SU-DHL-6 (cell line): Measurements from ENCODE around the gene CALHM3.

Experiments used
- H2AFZ ChIP-seq: fragments of 200-600 bp; sonication (generic); 2 replicates; pipeline ENCODE4 v1.6.1; 2014; ENCODE audit warnings: low read depth, mild to moderate bottlenecking, moderate library complexity, mixed read lengths, antibody characterized with exemption, low read length; ENCODE audit not compliant: severe bottlenecking
- H3F3A ChIP-seq: fragments of 200-600 bp; shearing (Covaris generic); 2 replicates; pipeline ENCODE4 v1.6.0; 2016; ENCODE audit warnings: antibody characterized with exemption, mild to moderate bottlenecking; ENCODE audit not compliant: insufficient read depth
- H3K27ac ChIP-seq: fragments of 200-600 bp; sonication (generic); 2 replicates; pipeline ENCODE4 v1.5.1; 2016; ENCODE audit warnings: low read depth, mild to moderate bottlenecking, low read length, moderate library complexity, mixed read lengths
- H3K27me3 ChIP-seq: fragments of 200-600 bp; sonication (generic), shearing (Covaris generic); 2 replicates; pipeline ENCODE4 v1.6.0; 2014; ENCODE audit warnings: mild to moderate bottlenecking, low read length
- H3K36me3 ChIP-seq: fragments of 200-600 bp; sonication (generic); 2 replicates; pipeline ENCODE4 v1.6.1; 2014; ENCODE audit warnings: mild to moderate bottlenecking, low read length, mixed read lengths
- H3K4me2 ChIP-seq: fragments of 300-600, 200-600 bp; shearing (Covaris generic), sonication (generic); 2 replicates; pipeline ENCODE4 v1.6.0; 2014; ENCODE audit warnings: low read length, low read depth, mild to moderate bottlenecking; ENCODE audit not compliant: poor library complexity, severe bottlenecking
- H3K4me3 ChIP-seq: fragments of 200-600 bp; sonication (generic); 2 replicates; pipeline ENCODE4 v1.5.1; 2014; ENCODE audit warnings: antibody characterized with exemption, low read length, mild to moderate bottlenecking, mixed read lengths; ENCODE audit not compliant: insufficient read depth, poor library complexity, severe bottlenecking
- H3K79me2 ChIP-seq: fragments of 200-600 bp; sonication (generic); 2 replicates; pipeline ENCODE4 v1.6.1; 2014; ENCODE audit warnings: mild to moderate bottlenecking, low read length, moderate library complexity; ENCODE audit not compliant: insufficient read depth
- H3K9ac ChIP-seq: fragments of 200-600 bp; sonication (generic); 2 replicates; pipeline ENCODE4 v1.7.0; 2014; ENCODE audit warnings: mild to moderate bottlenecking, low read length
- H3K9me2 ChIP-seq: fragments of 200-600 bp; sonication (generic); replicated peaks from 2 replicates; pipeline ENCODE4 v1.6.1; 2014; ENCODE audit warnings: low read length; ENCODE audit not compliant: insufficient read depth
- H3K9me3 ChIP-seq: fragments of 200-600 bp; sonication (generic); 2 replicates; pipeline ENCODE4 v1.6.1; 2014; ENCODE audit warnings: low read length, mixed read lengths; ENCODE audit not compliant: insufficient read depth
- H4K20me1 ChIP-seq: fragments of 200-600 bp; sonication (generic); 2 replicates; pipeline ENCODE4 v1.6.1; 2014; ENCODE audit warnings: low read depth, mild to moderate bottlenecking, antibody characterized with exemption, low read length, moderate library complexity, mixed read lengths
- EZH2phosphoT487 ChIP-seq: fragments of 200-600 bp; sonication (generic), shearing (Covaris generic); conservative IDR thresholded peaks from 2 replicates; pipeline ENCODE4 v1.6.1; 2018; ENCODE audit warnings: mild to moderate bottlenecking, antibody characterized with exemption, low read length, moderate library complexity, mixed read lengths
- TF ChIP-seq, protein P1 (sequence below): fragments of 200-600 bp; sonication (generic); IDR thresholded peaks from one replicate; pipeline ENCODE4 v1.5.1; 2017; ENCODE audit warnings: antibody characterized with exemption, mild to moderate bottlenecking, low read length, moderate library complexity; ENCODE audit not compliant: insufficient read depth, poor library complexity, severe bottlenecking

CALHM3 gene

GRCh38 chr10:103423748-103424147, 55.3 kb downstream of the CALHM3 start:
- no peaks in the 10 kb centered on the region for H3K27me3 ChIP-seq
- peaks cover 15% of the 10 kb centered on the region; the same call in 1 of the 2 replicates for H3K36me3 ChIP-seq
- no peak overlapping the region for H2AFZ ChIP-seq
- H3K4me2 ChIP-seq = no peak overlapping the region
- no peaks in the 10 kb centered on the region for H3K9me2 ChIP-seq
- no peak overlapping the region for H3K9ac ChIP-seq
- no peak overlapping the region for H3K4me3 ChIP-seq
- no peaks in the 10 kb centered on the region for H3K9me3 ChIP-seq
- no peak overlapping the region for H3K27ac ChIP-seq
- no peaks in the 10 kb centered on the region for H3F3A ChIP-seq
- H3K79me2 ChIP-seq = no peaks in the 10 kb centered on the region
- TF ChIP-seq EZH2phosphoT487 = no peak
- TF ChIP-seq, protein P1, sequence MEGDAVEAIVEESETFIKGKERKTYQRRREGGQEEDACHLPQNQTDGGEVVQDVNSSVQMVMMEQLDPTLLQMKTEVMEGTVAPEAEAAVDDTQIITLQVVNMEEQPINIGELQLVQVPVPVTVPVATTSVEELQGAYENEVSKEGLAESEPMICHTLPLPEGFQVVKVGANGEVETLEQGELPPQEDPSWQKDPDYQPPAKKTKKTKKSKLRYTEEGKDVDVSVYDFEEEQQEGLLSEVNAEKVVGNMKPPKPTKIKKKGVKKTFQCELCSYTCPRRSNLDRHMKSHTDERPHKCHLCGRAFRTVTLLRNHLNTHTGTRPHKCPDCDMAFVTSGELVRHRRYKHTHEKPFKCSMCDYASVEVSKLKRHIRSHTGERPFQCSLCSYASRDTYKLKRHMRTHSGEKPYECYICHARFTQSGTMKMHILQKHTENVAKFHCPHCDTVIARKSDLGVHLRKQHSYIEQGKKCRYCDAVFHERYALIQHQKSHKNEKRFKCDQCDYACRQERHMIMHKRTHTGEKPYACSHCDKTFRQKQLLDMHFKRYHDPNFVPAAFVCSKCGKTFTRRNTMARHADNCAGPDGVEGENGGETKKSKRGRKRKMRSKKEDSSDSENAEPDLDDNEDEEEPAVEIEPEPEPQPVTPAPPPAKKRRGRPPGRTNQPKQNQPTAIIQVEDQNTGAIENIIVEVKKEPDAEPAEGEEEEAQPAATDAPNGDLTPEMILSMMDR = no peak
- no peaks in the 10 kb centered on the region for H4K20me1 ChIP-seq
